ENCODE measurements around the gene ANGPTL2.

GRCh38 chr9:127129718-127130085 is 7.3 kb upstream of the ANGPTL2 start:
- no peak for TF ChIP-seq POLR2A (IDR thresholded peaks at IDR 0.05; ENCODE audit: low read depth, low read length)
- TF ChIP-seq POLR2AphosphoS5 (IDR thresholded peaks at IDR 0.05; ENCODE audit: low read depth, low read length), result no peak

Data from GM12892 (cell line).